Ecto neural progenitor cell (in vitro differentiated cells): Measurements from ENCODE around the gene TOMM40L.
"Not testable (repeated sequence)": the region's sequence is repeated elsewhere in the genome, so short reads cannot be mapped to it uniquely, and the experiment has no call there.

Source experiments
- DNase-seq: peaks from one replicate; pipeline ENCODE4 v3.0.0-alpha.2; 2018; ENCODE audit warnings: low spot score

Gene TOMM40L

GRCh38 chr1:161222175-161223019, 3.5 kb upstream of the TOMM40L start:
- no peak for DNase-seq

GRCh38 chr1:161223805-161224694, 1.8 kb upstream of the TOMM40L start:
- DNase-seq = no peak

- not testable (repeated sequence) for DNase-seq
Measured at GRCh38 chr1:161224695-161225087, 1.2 kb upstream of the TOMM40L start.

DNA sequence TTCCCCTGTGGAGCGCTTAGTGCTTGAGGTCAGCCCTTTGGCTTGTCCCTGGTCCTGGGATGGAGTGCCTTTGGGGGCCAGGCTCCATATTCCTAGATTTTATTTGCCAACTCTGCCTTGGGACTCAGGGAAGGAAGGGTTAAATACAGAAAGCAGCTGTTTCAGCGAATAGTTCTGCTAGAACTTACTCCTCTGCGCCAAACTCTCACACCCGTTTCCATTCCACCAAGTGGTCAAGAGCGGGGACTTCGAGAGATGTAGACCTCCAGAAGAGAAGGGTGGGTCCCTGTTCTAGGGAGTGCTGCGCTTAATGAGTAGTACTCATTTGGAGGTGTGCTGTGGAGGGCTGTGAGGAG, 704 bp upstream of the TOMM40L start:
- no peak for DNase-seq

- DNase-seq = peak; percentile 56
Measured at GRCh38 chr1:161226320-161226711, 456 bp downstream of the TOMM40L start.

GRCh38 chr1:161226759-161227158, 899 bp downstream of the TOMM40L start:
- no peak for DNase-seq

- peak; percentile 86 for DNase-seq
Measured at GRCh38 chr1:161227196-161227871, 1.5 kb downstream of the TOMM40L start.

GRCh38 chr1:161228032-161228431, 2.2 kb downstream of the TOMM40L start:
- no peak for DNase-seq

DNA sequence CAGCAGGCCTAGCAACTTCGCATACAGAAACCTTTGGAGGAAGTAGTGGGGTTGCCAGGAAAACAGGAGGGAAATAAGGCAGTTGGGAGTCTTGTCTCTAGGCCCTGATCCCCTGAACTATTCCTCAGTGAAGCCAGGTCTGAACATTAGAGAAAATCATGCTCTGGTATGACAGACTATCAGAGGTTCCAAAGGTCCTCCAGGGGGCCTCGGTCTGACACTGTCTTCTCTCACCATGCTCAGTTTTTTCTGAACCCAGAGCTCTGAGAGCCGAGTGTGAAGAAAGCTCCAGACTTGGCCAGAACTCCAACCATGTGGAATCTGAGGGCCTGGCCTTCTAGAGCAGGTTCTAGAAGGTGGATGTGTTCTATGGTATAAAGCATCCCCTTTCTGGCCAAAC, 4.0 kb downstream of the TOMM40L start:
- DNase-seq = no peak

DNA sequence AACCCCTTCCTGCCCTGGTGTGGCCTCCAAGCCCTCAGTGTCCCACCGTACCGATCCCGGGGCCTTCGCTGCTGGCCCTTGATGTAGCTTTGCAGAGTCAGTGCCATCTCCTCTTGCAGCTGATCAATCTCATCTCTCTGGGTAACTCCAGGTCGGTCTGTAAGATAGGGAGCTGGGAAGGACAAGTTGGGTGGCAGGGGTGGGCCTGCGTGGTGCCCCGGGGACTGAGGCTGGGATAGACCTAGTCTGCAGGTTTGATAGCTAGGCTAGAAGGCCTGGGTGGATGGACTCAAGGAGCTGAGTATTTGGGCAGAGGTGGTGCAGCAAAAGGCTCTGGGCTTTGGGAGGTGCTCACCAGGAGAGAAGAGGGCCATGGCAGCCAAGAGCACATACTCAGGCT, 4.9 kb downstream of the TOMM40L start:
- no peak for DNase-seq

GRCh38 chr1:161233102-161233501, 7.2 kb downstream of the TOMM40L start:
- DNase-seq = no peak

DNA sequence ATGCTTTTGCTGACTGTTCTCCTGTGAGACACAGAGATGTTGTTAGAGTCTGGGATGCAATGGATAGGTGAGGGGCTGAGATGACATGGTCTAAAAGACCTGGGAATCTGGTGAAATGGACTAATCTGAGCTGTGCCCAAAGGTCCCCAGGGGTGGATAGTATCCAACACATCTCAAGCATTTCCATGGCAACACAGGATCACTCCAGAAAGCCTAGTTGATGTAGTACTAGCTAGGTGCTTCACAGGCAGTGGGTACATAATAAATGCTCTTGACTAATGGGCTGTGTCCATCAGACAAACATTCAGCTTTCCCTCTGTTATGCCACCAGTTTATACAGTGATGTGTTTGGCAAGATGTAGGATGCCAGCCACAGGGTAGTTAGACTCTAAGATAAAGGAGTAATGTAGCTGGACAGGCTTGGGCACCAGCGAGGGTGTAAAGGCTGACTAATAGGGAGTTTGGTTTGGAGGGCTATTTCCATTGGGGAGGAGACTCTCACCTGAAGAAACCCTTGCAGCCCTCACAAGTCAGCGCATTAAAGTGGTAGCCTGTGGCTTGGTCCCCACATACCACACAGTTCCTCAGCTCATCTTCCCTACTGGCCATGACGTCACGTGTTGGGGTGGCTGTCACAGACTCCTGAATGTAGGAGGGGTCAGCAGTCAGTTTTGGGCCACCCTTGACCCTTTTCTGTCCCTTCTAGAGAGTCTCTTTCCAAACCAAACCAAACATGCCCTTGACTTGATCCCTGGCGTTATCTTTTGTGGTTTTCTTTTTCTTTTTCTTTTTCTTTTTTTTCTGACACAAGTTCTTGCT, 10.3 kb downstream of the TOMM40L start:
- DNase-seq = no peak

DNA sequence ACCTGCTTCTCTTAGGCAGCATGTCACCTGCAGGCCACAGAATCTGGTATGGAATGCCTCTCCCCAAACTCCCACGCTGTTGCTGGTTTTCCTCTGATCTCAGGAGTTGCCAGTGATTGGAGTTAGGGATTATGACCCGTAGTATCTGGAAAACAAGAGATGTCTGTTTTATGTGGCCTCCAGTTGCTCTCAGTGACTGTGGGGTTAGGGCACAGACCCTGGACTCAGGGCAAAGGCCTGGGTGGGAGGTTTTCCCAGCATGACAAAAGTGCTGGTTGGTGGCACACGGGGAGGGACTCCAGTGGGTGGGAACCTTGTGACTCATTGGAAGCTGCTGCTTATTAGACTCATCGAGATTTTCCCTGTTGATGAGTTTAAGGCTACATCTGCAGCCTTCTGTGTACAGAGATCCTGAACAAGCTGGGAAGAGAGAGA, 12.2 kb downstream of the TOMM40L start, which contains the start of gene NR1I3:
Gene NR1I3 (minus strand): TSS at position 165 of the 435 bp plus-strand sequence. CDS start 1,638 bp downstream, outside the sequence.
- DNase-seq = no peak

DNA sequence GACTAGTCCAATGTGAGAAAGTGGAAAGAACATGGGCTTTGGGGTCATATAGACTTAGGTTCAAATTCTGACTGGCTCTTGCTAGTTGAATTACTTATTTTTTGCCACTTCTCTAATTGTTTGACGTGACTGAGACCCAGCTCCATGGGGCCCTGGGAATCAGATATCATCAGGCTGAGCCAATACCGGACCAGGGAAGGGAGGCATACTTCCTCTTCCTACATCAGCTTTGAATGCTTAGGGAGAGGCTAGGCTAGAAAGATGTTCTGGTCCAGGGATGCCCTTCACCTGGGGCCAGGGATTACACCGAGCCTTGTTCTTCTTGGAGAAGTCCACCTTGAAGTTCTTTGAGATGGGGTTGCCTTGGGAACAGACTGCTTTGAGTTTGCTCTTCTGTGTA, 15.8 kb downstream of the TOMM40L start:
- no peak for DNase-seq

DNA sequence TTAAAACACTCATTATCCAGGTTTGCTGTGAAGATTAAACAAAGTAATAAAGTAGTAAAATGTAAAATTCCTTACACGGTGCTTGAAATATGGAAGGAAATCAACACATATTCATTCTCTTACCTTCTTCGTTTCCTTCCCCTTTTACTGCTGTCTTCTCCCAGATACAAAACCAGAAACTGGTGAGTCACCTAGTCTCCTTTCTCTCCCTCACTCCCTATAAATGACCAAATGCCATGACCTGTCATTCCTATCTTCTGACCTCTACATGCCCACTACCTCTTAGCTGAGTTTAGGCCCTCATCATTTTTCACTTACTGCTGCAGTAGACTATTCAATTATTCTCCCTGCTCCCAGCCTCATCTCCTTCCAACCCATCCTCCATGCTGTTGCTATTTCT, 16.5 kb downstream of the TOMM40L start:
- no peak for DNase-seq

GRCh38 chr1:161244888-161245287, 19.0 kb downstream of the TOMM40L start:
- no peak for DNase-seq

GRCh38 chr1:161250100-161250499, 24.2 kb downstream of the TOMM40L start:
- not testable (repeated sequence) for DNase-seq

DNA sequence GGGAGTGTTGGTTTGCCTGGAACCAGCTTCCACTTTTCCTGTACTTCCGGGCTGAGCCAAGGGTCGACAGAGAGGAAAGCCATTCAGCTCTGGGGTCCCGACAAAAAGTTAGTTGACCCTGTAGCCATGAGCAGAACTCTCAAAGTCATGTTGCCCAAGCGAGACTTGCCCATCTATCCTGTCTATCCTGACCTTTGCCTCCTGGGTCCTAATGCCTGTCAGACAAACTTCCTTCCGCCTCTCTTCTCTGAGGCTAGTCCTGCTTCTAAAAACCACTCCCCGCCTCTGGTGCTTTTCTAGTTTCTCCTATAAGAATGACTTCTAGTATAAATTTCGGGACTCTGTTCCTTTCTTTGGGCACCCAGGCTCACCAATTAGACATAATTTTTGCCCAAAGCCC, 25.0 kb downstream of the TOMM40L start:
- no peak for DNase-seq

GRCh38 chr1:161251579-161251978, 25.7 kb downstream of the TOMM40L start:
- DNase-seq = no peak

GRCh38 chr1:161255302-161255701, 29.4 kb downstream of the TOMM40L start:
- DNase-seq = not testable (repeated sequence)

- DNase-seq = not testable (repeated sequence)
Measured at GRCh38 chr1:161255955-161256520, 30.2 kb downstream of the TOMM40L start.
